Activated T-cell treated with anti-CD3 and anti-CD28 coated beads for 48 hours (primary cell): ENCODE results near the gene RNF133.
"Not testable (repeated sequence)": the region's sequence is repeated elsewhere in the genome, so short reads cannot be mapped to it uniquely, and the experiment has no call there.

Experiments
- DNase-seq: peaks from one replicate; pipeline ENCODE4 v3.0.0-alpha.2; 2020; ENCODE audit warnings: low read depth

Gene RNF133

GRCh38 chr7:122689346-122690109, 9.4 kb downstream of the RNF133 start:
- DNase-seq = no peak

GRCh38 chr7:122688400-122688998, 10.4 kb downstream of the RNF133 start:
- DNase-seq = no peak

- DNase-seq = no peak
Observed at GRCh38 chr7:122686360-122686878, 12.5 kb downstream of the RNF133 start.

- DNase-seq = no peak
Observed at GRCh38 chr7:122684504-122684903, 14.4 kb downstream of the RNF133 start.

DNA sequence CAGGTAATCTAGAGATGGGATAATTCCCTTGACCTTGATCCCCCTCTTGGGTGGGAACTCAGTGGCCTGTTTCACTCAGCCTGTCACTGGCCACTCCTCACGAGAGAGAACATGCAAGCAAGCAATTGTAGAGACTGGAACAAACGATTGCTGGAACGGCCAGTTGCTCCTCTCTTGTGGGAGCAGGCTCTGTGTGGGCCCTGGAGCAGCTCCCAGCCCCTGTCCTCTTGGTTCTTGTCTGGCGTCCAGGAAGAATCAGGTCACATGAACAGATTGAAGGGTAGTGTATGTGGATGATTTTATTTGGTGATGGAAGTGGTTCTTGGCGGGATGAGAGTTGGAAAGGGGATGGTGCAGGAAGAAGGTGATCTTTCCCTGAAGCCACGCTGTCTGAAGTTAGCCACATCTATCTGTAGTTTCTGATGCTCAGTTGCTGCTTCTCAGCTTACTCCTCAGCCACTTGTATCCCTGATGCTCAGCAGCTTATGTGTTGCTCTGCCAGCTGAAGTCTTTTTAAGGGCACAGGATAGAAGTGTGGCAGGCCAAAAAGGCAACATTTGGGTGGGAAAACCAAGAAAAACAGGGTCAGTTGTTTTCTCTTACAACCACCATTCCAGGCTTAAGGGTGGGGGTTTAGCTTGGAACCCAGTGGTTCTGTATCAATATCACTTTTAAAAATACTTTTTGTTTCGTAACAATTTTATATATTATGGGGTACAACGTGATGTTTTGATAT, 15.9 kb downstream of the RNF133 start:
- no peak for DNase-seq

DNA sequence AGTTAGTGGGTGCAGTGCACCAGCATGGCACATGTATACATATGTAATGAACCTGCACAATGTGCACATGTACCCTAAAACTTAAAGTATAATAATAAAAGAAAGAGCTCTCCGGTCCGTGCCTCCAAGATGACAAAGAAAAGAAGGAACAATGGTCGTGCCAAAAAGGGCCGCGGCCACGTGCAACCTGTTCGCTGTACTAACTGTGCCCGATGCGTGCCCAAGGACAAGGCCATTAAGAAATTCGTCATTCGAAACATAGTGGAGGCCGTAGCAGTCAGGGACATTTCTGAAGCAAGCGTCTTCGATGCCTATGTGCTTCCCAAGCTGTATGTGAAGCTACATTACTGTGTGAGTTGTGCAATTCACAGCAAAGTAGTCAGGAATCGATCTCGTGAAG, 17.7 kb downstream of the RNF133 start:
- DNase-seq = not testable (repeated sequence)

DNA sequence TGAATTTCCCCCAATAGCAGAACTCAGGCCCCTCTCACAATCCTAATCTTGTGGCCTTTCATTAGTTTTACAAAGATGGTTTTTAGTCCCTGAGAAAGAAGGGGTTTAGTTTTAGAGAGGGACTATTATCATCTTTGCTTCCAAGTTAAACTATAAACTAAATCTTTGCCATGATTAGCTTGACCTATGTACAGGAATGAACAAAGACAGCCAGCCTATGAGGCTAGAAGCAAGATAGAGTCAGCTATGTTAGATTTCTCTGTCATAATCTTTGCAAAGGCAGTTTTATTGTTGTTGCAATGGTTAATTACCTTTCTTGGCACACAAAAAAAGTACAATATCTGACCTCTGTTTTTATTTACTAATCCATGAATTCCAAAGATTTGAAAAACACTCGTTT, 19.1 kb downstream of the RNF133 start:
- DNase-seq = no peak

DNA sequence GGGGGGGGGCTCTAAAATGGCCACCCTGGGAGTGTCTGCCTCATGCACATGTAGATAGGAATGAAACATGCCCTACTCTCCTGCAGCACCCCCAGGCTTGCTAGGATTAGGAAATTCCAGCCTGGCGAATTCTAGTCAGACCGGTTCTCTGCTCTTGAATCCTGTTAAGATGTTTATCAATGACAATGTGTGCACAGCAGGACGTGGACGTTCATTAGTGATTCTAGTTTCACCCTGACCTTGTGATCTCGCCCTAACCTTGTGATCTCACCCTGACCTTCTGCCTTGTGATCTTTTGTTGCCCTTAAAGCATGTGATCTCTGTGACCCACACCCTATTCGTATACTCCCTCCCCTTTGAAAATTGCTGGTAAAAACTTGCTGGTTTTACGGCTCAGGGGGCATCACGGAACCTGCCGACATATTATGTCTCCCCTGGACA, 19.6 kb downstream of the RNF133 start:
- not testable (repeated sequence) for DNase-seq

GRCh38 chr7:122677149-122677548, 21.8 kb downstream of the RNF133 start:
- no peak for DNase-seq

DNA sequence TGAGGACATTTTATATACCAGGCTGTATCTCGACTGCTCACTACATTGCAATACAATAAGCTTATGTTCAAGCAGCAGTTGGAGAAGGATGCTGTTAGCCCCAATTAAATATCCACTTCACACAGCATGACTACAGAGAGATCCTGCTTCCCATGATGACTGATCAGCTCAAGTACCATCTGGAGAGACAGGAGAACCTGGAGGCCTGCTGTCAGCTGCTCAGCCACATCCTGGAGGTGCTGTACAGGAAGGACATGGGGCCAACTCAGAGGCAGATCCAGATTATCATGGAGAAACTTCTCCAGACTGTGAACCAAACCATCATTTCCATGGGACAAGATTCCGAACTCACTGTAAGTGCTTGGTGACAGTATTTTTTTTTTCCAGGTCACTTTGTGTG, 22.5 kb downstream of the RNF133 start:
- no peak for DNase-seq

DNA sequence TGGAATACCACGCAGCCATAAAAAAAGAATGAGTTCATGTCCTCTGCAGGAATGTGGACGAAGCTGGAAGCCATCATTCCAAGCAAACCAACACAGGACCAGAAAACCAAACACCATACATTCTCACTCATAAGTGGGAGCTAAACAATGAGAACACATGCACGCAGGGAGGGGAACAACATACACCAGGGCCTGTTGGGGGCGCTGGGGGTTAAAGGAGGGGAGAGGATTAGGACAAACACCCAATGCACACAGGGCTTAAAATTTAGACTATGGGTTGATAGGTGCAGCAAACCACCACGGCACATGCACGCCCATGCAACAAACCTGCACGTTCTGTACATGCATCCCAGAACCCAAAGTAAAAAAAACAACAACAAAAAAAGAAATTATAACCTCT, 23.3 kb downstream of the RNF133 start:
- DNase-seq = no peak

GRCh38 chr7:122675011-122675410, 23.9 kb downstream of the RNF133 start:
- DNase-seq = no peak

DNA sequence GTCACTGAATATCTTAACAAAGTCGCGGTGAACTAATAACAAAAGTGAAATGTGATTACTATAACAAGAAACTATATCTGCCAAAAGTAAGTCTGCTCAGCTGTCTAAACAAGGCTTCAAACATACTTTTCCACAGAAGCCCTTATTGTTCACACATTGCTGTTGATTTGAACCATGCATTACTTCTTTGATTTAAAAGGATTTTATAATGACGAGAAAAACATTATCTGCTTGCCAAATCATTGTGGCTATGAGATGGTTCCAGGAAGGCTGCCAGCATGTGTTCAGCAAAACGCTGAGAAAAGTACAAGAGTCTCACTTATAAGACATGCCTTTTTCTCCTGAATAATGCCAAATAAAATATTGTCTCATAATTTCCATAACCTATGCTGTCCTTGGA, 24.4 kb downstream of the RNF133 start:
- no peak for DNase-seq

DNA sequence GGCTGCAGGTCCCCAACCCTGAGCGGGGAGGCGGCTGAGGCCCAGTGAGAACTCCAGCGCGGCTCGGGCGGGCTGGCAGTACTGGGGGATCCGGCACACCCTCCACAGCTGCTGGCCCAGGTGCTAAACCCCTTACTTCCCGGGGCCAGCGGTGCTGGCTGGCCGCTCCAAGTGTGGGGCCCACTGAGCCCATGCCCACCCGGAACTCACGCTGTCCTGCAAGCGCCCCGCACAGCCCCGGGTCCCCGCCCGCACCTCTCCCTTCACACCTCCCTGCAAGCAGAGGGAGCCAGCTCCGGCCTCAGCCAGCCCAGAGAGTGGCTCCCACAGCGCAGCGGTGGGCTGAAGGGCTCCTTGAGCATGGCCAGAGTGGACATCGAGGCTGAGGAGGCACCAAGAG, 25.0 kb downstream of the RNF133 start:
- no peak for DNase-seq

DNA sequence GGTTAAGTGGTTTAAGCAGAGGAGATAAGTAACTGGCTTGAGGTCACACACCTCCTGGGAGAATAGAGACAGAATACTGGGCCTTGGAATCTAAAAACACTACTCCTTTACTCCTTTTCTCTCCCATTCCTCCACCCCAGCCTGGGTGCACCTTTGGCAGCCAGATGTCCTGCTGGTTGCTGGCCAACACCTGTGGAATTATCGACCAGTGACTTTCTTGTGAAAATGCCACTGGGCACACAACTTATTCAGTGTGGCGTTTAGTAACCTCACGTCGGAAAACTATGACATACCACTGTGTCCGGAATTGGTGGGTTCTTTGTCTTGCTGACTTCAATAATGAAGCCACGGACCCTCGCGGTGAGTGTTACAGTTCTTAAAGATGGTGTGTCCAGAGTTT, 26.4 kb downstream of the RNF133 start:
- no peak for DNase-seq

- no peak for DNase-seq
Observed at GRCh38 chr7:122663733-122664132, 35.2 kb downstream of the RNF133 start.

DNA sequence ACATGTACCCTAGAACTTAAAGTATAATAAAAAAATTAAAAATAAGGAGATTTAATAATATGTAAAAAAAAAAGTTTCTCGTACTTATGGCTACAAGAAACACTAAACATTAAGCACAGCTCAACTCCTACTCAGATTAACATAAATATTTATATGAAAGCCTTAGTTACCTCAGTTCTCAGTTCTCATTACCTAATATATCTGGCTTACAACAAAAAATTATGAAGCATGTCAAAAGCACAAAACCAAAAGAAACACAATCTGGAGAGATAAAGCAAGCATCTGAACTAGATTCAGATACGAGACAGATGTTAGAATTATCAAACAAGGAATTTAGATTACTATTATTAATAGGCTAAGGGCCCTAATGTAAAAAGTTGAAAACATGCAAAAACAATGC, 40.1 kb downstream of the RNF133 start:
- DNase-seq = no peak

GRCh38 chr7:122653685-122654084, 45.2 kb downstream of the RNF133 start:
- DNase-seq = no peak

DNA sequence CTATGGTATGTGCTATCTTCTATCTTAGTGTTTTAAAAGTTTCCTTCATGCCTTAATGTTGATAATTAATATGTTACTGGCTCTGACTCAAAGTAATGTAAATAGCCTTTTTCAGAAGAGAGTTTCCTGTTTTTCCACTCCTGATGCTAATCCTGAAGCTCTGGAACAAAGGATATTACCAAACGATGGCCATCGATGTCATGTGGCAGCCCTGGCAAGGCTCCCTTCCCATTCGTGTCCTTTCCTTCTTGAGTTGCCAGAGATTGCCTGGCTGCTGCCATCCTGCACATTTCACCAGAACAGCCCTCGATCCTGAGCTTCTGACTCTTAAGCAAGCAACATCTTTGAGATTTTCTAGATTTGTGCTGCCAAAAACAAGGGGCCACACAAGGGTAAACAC, 46.0 kb downstream of the RNF133 start:
- no peak for DNase-seq

DNA sequence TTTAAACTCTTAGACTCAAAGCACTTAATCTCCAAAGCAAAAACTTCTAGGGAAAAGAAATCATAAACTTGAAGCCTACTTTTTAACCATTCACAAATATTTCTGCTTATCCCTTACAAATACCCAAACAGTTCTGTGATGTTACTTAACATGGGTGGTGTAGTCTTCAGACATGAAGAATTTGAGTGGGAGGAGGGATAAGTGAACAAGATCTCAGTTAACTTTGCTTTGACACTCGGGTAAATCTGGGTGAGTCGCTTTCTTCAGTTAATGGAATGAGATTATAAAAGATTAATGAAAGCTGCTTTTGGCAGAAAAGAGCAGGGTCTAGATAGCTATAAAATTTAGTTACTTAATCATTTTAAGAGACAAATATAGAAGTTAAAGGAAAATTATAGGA, 47.5 kb downstream of the RNF133 start:
- no peak for DNase-seq
